ENCODE data around the gene EXOC6B.

The EXOC6B gene

DNA sequence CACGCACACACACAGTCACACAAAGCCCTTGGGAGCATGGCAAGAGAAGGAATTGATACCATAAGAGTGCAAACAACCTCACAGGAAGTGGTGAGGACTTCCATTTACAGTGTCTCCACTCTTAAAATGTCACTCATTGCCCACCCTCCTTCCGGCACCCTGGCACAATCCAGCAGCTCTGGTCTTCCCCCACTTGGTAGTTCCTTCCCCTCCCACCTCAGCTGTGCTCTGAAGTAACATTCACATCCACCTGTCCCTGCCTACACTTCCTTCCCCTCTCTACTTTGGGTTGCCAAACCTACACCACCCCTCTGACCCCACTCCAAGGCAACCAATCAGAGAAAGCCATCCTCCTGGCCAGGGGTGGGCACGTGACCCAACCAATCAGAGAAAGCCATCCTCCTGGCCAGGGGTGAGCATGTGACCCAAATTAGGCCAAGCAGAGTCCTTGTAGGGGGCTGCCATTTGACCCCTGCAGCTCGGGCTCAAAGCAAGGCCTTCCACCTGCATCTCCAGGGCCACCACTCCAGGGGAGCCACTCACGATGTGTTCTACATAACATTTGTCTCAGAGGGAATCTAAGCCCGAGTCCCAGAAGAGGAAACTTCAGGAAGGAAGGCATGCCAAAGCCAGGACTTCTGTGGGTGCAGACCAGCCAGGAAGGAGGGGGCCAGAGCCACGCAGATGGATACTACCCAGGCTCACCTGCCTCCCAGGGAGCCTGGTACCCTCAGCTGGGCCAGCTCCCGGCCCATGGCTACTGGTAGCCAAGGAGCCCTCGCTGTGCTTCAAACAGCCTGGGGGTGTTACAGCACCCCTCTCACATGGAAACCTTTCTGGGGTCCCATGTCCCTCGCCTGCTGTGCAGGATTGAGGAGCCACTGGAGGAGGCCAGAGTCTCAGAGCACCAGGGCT is 699.4 kb downstream of the EXOC6B start:
- TF ChIP-seq, protein P1, sequence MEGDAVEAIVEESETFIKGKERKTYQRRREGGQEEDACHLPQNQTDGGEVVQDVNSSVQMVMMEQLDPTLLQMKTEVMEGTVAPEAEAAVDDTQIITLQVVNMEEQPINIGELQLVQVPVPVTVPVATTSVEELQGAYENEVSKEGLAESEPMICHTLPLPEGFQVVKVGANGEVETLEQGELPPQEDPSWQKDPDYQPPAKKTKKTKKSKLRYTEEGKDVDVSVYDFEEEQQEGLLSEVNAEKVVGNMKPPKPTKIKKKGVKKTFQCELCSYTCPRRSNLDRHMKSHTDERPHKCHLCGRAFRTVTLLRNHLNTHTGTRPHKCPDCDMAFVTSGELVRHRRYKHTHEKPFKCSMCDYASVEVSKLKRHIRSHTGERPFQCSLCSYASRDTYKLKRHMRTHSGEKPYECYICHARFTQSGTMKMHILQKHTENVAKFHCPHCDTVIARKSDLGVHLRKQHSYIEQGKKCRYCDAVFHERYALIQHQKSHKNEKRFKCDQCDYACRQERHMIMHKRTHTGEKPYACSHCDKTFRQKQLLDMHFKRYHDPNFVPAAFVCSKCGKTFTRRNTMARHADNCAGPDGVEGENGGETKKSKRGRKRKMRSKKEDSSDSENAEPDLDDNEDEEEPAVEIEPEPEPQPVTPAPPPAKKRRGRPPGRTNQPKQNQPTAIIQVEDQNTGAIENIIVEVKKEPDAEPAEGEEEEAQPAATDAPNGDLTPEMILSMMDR (conservative IDR thresholded peaks at IDR 0.05; ENCODE audit: low read length): no peak
- no peak overlapping the region for H3K4me3 ChIP-seq (ENCODE audit: low read length)
- no peak for DNase-seq (ENCODE audit: low read depth)

All from AG10803 (cell line).